H1 (cell line): Measurements from ENCODE around the gene LRBA. TPM values are rescaled to one million over a fixed set of nuclear protein-coding genes. Genes with fewer than 3 reads are reported as not detected.

ENCODE experiments used
- RAD21 ChIP-seq, 2 experiments: IDR thresholded peaks in 1 of 2; conservative IDR thresholded peaks in 1 of 2; 2 replicates each; pipeline ENCODE4 v1.6.1; 2011; ENCODE audit warnings: low read depth in 2 of 2, low read length in 2 of 2, improper control_type of control experiment in 1 of 2, inconsistent platforms in 1 of 2, mild to moderate bottlenecking in 1 of 2, moderate library complexity in 1 of 2
- polyA plus RNA-seq, 7 experiments: library from polyadenylated mRNA; depleted of rRNA in 3 of 7; stranded (reverse) in 5 of 7; unstranded in 2 of 7; fragments of >200 nt in 5 of 7; fragments of 200-250 nt in 2 of 7; gene quantifications; 1 replicate in 5 of 7; 2 replicates in 1 of 7; 4 replicates in 1 of 7; pipeline versions ENCODE4 v1.2.1 to v1.2.3, GENCODE V29; 2011 to 2013; ENCODE audit warnings: missing spikeins in 2 of 7, mixed read lengths in 2 of 7
- total RNA-seq: library from RNA; stranded (reverse); fragmentation: NEBNext Ultra II Directional; extraction: Animal tissue kit (Norgen Biotek cat#: 25700); gene quantifications from 2 replicates; pipeline ENCODE4 v1.2.1, GENCODE V29; 2021
- TF ChIP-seq, protein P1 (sequence below): fragments of 300-600 bp; sonication (generic); IDR thresholded peaks from 2 replicates; pipeline ENCODE4 v1.7.1; 2012; ENCODE audit warnings: low read length, moderate library complexity, mild to moderate bottlenecking, inconsistent platforms; ENCODE audit not compliant: insufficient replicate concordance

The LRBA gene
- total and polyA plus RNA-seq, 2 of the 8 experiments (the other 6 are each of a cell fraction or from before 2014, with no cell fraction given): 54.6 to 83.2 TPM

GRCh38 chr4:150779707-150780106 is 235.4 kb downstream of the LRBA start (continued):
- TF ChIP-seq, protein P1, sequence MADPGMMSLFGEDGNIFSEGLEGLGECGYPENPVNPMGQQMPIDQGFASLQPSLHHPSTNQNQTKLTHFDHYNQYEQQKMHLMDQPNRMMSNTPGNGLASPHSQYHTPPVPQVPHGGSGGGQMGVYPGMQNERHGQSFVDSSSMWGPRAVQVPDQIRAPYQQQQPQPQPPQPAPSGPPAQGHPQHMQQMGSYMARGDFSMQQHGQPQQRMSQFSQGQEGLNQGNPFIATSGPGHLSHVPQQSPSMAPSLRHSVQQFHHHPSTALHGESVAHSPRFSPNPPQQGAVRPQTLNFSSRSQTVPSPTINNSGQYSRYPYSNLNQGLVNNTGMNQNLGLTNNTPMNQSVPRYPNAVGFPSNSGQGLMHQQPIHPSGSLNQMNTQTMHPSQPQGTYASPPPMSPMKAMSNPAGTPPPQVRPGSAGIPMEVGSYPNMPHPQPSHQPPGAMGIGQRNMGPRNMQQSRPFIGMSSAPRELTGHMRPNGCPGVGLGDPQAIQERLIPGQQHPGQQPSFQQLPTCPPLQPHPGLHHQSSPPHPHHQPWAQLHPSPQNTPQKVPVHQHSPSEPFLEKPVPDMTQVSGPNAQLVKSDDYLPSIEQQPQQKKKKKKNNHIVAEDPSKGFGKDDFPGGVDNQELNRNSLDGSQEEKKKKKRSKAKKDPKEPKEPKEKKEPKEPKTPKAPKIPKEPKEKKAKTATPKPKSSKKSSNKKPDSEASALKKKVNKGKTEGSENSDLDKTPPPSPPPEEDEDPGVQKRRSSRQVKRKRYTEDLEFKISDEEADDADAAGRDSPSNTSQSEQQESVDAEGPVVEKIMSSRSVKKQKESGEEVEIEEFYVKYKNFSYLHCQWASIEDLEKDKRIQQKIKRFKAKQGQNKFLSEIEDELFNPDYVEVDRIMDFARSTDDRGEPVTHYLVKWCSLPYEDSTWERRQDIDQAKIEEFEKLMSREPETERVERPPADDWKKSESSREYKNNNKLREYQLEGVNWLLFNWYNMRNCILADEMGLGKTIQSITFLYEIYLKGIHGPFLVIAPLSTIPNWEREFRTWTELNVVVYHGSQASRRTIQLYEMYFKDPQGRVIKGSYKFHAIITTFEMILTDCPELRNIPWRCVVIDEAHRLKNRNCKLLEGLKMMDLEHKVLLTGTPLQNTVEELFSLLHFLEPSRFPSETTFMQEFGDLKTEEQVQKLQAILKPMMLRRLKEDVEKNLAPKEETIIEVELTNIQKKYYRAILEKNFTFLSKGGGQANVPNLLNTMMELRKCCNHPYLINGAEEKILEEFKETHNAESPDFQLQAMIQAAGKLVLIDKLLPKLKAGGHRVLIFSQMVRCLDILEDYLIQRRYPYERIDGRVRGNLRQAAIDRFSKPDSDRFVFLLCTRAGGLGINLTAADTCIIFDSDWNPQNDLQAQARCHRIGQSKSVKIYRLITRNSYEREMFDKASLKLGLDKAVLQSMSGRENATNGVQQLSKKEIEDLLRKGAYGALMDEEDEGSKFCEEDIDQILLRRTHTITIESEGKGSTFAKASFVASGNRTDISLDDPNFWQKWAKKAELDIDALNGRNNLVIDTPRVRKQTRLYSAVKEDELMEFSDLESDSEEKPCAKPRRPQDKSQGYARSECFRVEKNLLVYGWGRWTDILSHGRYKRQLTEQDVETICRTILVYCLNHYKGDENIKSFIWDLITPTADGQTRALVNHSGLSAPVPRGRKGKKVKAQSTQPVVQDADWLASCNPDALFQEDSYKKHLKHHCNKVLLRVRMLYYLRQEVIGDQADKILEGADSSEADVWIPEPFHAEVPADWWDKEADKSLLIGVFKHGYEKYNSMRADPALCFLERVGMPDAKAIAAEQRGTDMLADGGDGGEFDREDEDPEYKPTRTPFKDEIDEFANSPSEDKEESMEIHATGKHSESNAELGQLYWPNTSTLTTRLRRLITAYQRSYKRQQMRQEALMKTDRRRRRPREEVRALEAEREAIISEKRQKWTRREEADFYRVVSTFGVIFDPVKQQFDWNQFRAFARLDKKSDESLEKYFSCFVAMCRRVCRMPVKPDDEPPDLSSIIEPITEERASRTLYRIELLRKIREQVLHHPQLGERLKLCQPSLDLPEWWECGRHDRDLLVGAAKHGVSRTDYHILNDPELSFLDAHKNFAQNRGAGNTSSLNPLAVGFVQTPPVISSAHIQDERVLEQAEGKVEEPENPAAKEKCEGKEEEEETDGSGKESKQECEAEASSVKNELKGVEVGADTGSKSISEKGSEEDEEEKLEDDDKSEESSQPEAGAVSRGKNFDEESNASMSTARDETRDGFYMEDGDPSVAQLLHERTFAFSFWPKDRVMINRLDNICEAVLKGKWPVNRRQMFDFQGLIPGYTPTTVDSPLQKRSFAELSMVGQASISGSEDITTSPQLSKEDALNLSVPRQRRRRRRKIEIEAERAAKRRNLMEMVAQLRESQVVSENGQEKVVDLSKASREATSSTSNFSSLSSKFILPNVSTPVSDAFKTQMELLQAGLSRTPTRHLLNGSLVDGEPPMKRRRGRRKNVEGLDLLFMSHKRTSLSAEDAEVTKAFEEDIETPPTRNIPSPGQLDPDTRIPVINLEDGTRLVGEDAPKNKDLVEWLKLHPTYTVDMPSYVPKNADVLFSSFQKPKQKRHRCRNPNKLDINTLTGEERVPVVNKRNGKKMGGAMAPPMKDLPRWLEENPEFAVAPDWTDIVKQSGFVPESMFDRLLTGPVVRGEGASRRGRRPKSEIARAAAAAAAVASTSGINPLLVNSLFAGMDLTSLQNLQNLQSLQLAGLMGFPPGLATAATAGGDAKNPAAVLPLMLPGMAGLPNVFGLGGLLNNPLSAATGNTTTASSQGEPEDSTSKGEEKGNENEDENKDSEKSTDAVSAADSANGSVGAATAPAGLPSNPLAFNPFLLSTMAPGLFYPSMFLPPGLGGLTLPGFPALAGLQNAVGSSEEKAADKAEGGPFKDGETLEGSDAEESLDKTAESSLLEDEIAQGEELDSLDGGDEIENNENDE: no peak
- TF ChIP-seq RAD21 (IDR thresholded peaks at IDR 0.05 in 1 of 2, conservative IDR thresholded peaks at IDR 0.05 in 1 of 2; ENCODE audit: low read depth in 2 of 2, low read length in 2 of 2): no peak
